NCI-H2171 treated with DMSO at 0.1 percent for 48 hours (cell line): ENCODE results near the gene TMPRSS9.
"Not testable (repeated sequence)": the region's sequence is repeated elsewhere in the genome, so short reads cannot be mapped to it uniquely, and the experiment has no call there.

Experiments
- DNase-seq: peaks from one replicate; lab custom pipeline; 2025; lab: John Stamatoyannopoulos, UW

Gene TMPRSS9

GRCh38 chr19:2394054-2394441 lies 34.0 kb downstream of the TMPRSS9 start:
- DNase-seq: no peak

- no peak for DNase-seq
These were observed 34.6 kb downstream of the TMPRSS9 start for GRCh38 chr19:2394442-2395292.

- not testable (repeated sequence) for DNase-seq
These were observed 35.3 kb downstream of the TMPRSS9 start for GRCh38 chr19:2395293-2395829.

GRCh38 chr19:2397173-2397572 lies 37.1 kb downstream of the TMPRSS9 start:
- DNase-seq: not testable (repeated sequence)

- DNase-seq: no peak
These were observed 38.8 kb downstream of the TMPRSS9 start for GRCh38 chr19:2398735-2399305.

GRCh38 chr19:2399582-2399981 lies 39.5 kb downstream of the TMPRSS9 start:
- DNase-seq: no peak

- no peak for DNase-seq
These were observed 48.2 kb downstream of the TMPRSS9 start for GRCh38 chr19:2408247-2408646.

- DNase-seq: no peak
These were observed 49.4 kb downstream of the TMPRSS9 start for GRCh38 chr19:2409352-2409912.

- no peak for DNase-seq
These were observed 50.0 kb downstream of the TMPRSS9 start for GRCh38 chr19:2410023-2410422.

GRCh38 chr19:2411709-2412108 lies 51.6 kb downstream of the TMPRSS9 start:
- no peak for DNase-seq

- no peak for DNase-seq
These were observed 52.4 kb downstream of the TMPRSS9 start for GRCh38 chr19:2412449-2412848.

- no peak for DNase-seq
These were observed 53.1 kb downstream of the TMPRSS9 start for GRCh38 chr19:2413159-2413558.

- DNase-seq: no peak
These were observed 53.6 kb downstream of the TMPRSS9 start for GRCh38 chr19:2413629-2414028.

- DNase-seq: no peak
These were observed 55.4 kb downstream of the TMPRSS9 start for GRCh38 chr19:2415281-2415972.

GRCh38 chr19:2415973-2416319 lies 55.9 kb downstream of the TMPRSS9 start:
- DNase-seq: no peak

GRCh38 chr19:2416321-2417097 lies 56.4 kb downstream of the TMPRSS9 start:
- no peak for DNase-seq

- not testable (repeated sequence) for DNase-seq
These were observed 57.4 kb downstream of the TMPRSS9 start for GRCh38 chr19:2417436-2417835.

GRCh38 chr19:2417881-2418406 lies 57.9 kb downstream of the TMPRSS9 start:
- no peak for DNase-seq

- no peak for DNase-seq
These were observed 59.7 kb downstream of the TMPRSS9 start for GRCh38 chr19:2419754-2420153.

GRCh38 chr19:2420490-2420889 lies 60.4 kb downstream of the TMPRSS9 start:
- DNase-seq: no peak

- DNase-seq: no peak
These were observed 61.7 kb downstream of the TMPRSS9 start for GRCh38 chr19:2421581-2422306.
